Panc1 (cell line): ENCODE results near the gene MEGF10. TPM values are rescaled to one million over a fixed set of nuclear protein-coding genes. Genes with fewer than 3 reads are reported as not detected.

ENCODE experiments used
- ATAC-seq: fragments of 200-7000 bp; cut with Tn5 transposase; 2 replicates; pipeline ENCODE4 v1.9.1; 2020; ENCODE audit warnings: mild to moderate bottlenecking, moderate library complexity
- BruUV-seq: library from RNA; stranded (reverse); fragments of 400-500 nt; replicated peaks from 2 replicates; lab custom pipeline; 2021; lab: Mats Ljungman, UMichigan
- CTCF ChIA-PET: fragments of 300-600 bp; sonication (Branson Sonifier 250); formaldehyde crosslinking; loops from one replicate; lab custom pipeline; 2022; ENCODE audit warnings: antibody characterized with exemption; lab: Charles Lee
- POLR2A ChIA-PET: fragments of 300-600 bp; sonication (Branson Sonifier 250); formaldehyde crosslinking; loops from one replicate; lab custom pipeline; 2022; ENCODE audit warnings: antibody characterized with exemption; lab: Charles Lee
- DNase-seq: peaks from one replicate; pipeline ENCODE4 v3.0.0-alpha.2; 2010; ENCODE audit warnings: low read depth, low spot score
- H3K27ac ChIP-seq: 2 replicates; pipeline ENCODE4 v1.5.1; 2011; ENCODE audit warnings: mild to moderate bottlenecking, low read length, inconsistent platforms
- H3K27me3 ChIP-seq: fragments of 200-500 bp; sonication (Bioruptor generic); 2 replicates; pipeline ENCODE4 v1.6.0; 2014; ENCODE audit warnings: low read length, inconsistent platforms; ENCODE audit not compliant: control insufficient read depth, insufficient read depth
- H3K36me3 ChIP-seq: fragments of 200-500 bp; sonication (Bioruptor generic); 2 replicates; pipeline ENCODE4 v1.5.1; 2014; ENCODE audit warnings: inconsistent platforms, mild to moderate bottlenecking, low read length, moderate library complexity; ENCODE audit not compliant: control insufficient read depth, insufficient read depth
- H3K4me1 ChIP-seq: 2 replicates; pipeline ENCODE4 v1.5.1; 2011; ENCODE audit warnings: inconsistent platforms, mild to moderate bottlenecking, low read length, moderate library complexity; ENCODE audit not compliant: control insufficient read depth, insufficient read depth
- H3K4me3 ChIP-seq, 2 experiments: 2 replicates each; pipeline ENCODE4 v1.5.1; 2011 to 2012; ENCODE audit warnings: low read depth in 2 of 2, low read length in 2 of 2, mild to moderate bottlenecking in 2 of 2, inconsistent platforms in 1 of 2, moderate library complexity in 1 of 2
- H3K9me3 ChIP-seq: fragments of 200-500 bp; sonication (Bioruptor generic); 2 replicates; pipeline ENCODE4 v1.5.1; 2014; ENCODE audit warnings: low read depth, mild to moderate bottlenecking, inconsistent platforms, low read length, moderate library complexity; ENCODE audit not compliant: control insufficient read depth, insufficient read depth
- POLR2AphosphoS5 ChIP-seq: IDR thresholded peaks from 2 replicates; pipeline ENCODE4 v1.6.1; 2012; ENCODE audit warnings: mild to moderate bottlenecking, low read depth, low read length, moderate library complexity
- SIN3A ChIP-seq: IDR thresholded peaks from 2 replicates; pipeline ENCODE4 v1.6.1; 2012; ENCODE audit warnings: low read depth, mild to moderate bottlenecking, low read length, moderate library complexity, borderline replicate concordance; ENCODE audit not compliant: insufficient read depth
- TCF7L2 ChIP-seq: IDR thresholded peaks from 2 replicates; pipeline ENCODE4 v1.6.1; 2011; ENCODE audit warnings: mild to moderate bottlenecking, low read depth, low read length, inconsistent platforms
- in situ Hi-C: cut with HindIII; loops from 2 replicates; pipeline ENCODE4 v1.10.0; 2016; ENCODE audit warnings: low sequenced_read_pairs, low pct_unique_long_range_greater_than_20kb
- intact Hi-C: fragments of 100-400 bp; cut with micrococcal nuclease; formaldehyde crosslinking; loops from one replicate; pipeline ENCODE4 v1.10.0; 2022; ENCODE audit not compliant: unreplicated experiment
- total RNA-seq: library from RNA; stranded (reverse); gene quantifications from one replicate; pipeline ENCODE4 v1.2.1, GENCODE V29; 2021; ENCODE audit not compliant: unreplicated experiment
- TF ChIP-seq, protein P1 (sequence below): fragments of 450-650 bp; IDR thresholded peaks from 2 replicates; pipeline ENCODE4 v1.5.1; 2017; ENCODE audit warnings: mild to moderate bottlenecking
- TF ChIP-seq, protein P2 (sequence below), 2 experiments: IDR thresholded peaks; 2 replicates each; pipeline ENCODE4 v1.6.1; 2011 to 2012; ENCODE audit warnings: low read depth in 2 of 2, control low read depth in 1 of 2, low read length in 1 of 2, mild to moderate bottlenecking in 1 of 2, moderate library complexity in 1 of 2; ENCODE audit not compliant: insufficient read depth in 1 of 2

Gene MEGF10
- total RNA-seq, 1 experiment from 2014 or later = not detected

DNA sequence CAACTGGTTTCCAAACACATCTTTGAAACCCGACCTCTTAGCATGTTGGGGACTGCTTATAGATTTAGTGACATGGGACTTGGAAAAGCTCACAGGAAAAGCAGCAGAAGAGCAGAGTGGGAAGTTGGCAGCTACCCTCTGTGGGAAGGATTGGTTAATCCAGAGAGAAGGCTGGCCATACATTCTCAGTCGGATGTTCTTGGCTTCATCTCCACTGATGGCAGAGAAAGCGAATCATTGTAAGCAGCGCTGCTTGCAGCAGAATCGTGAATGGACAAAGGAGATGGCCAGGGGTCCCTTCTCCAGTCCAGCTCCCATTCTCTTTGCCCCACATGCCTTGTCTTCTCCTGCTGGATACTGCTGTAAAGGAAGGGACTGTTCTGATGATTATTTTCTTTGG is 62.7 kb downstream of the MEGF10 start:
- no peak for DNase-seq
- in situ Hi-C loops (no loop called here), intact Hi-C loops (no loop called here)
- Histone ChIP-seq H3K4me3 (no peak overlapping the region), H3K27ac (no peak overlapping the region), H3K27me3 (no peaks in the 10 kb centered on the region), H3K36me3 (no peaks in the 10 kb centered on the region), H3K4me1 (no peaks in the 10 kb centered on the region), H3K9me3 (no peaks in the 10 kb centered on the region)
- no peak for ATAC-seq
- no TSS peak for BruUV-seq
- TF ChIP-seq TCF7L2 (no peak), POLR2AphosphoS5 (no peak), SIN3A (no peak)
- TF ChIP-seq, protein P1, sequence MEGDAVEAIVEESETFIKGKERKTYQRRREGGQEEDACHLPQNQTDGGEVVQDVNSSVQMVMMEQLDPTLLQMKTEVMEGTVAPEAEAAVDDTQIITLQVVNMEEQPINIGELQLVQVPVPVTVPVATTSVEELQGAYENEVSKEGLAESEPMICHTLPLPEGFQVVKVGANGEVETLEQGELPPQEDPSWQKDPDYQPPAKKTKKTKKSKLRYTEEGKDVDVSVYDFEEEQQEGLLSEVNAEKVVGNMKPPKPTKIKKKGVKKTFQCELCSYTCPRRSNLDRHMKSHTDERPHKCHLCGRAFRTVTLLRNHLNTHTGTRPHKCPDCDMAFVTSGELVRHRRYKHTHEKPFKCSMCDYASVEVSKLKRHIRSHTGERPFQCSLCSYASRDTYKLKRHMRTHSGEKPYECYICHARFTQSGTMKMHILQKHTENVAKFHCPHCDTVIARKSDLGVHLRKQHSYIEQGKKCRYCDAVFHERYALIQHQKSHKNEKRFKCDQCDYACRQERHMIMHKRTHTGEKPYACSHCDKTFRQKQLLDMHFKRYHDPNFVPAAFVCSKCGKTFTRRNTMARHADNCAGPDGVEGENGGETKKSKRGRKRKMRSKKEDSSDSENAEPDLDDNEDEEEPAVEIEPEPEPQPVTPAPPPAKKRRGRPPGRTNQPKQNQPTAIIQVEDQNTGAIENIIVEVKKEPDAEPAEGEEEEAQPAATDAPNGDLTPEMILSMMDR = no peak
- TF ChIP-seq, protein P2, sequence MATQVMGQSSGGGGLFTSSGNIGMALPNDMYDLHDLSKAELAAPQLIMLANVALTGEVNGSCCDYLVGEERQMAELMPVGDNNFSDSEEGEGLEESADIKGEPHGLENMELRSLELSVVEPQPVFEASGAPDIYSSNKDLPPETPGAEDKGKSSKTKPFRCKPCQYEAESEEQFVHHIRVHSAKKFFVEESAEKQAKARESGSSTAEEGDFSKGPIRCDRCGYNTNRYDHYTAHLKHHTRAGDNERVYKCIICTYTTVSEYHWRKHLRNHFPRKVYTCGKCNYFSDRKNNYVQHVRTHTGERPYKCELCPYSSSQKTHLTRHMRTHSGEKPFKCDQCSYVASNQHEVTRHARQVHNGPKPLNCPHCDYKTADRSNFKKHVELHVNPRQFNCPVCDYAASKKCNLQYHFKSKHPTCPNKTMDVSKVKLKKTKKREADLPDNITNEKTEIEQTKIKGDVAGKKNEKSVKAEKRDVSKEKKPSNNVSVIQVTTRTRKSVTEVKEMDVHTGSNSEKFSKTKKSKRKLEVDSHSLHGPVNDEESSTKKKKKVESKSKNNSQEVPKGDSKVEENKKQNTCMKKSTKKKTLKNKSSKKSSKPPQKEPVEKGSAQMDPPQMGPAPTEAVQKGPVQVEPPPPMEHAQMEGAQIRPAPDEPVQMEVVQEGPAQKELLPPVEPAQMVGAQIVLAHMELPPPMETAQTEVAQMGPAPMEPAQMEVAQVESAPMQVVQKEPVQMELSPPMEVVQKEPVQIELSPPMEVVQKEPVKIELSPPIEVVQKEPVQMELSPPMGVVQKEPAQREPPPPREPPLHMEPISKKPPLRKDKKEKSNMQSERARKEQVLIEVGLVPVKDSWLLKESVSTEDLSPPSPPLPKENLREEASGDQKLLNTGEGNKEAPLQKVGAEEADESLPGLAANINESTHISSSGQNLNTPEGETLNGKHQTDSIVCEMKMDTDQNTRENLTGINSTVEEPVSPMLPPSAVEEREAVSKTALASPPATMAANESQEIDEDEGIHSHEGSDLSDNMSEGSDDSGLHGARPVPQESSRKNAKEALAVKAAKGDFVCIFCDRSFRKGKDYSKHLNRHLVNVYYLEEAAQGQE (IDR thresholded peaks at IDR 0.05; ENCODE audit: insufficient read depth in 1 of 2, low read depth in 2 of 2, low read length in 1 of 2) = no peak
- ChIA-PET CTCF (no interaction called here), POLR2A (no interaction called here)

DNA sequence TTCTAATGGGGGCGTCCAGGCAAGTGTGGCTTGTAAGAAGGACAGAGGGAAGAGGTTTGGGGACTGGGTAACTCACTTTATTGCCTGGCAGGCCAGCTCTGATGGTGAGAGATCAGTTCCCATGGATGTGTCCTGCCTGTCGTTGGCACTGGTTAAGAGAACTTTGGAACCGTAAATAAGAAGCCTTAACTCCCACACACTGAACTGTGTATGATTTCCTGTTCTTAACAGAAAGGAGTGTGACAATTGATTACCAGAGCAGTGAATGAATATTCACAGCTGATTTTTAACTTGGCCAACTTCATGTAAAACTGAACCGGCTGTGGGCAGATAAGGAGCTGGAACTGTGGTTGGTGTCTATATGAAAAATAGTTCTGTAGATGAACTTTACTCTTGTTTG is 63.2 kb downstream of the MEGF10 start:
- Histone ChIP-seq H3K27me3 (no peaks in the 10 kb centered on the region), H3K27ac (no peak overlapping the region), H3K4me3 (no peak overlapping the region), H3K36me3 (no peaks in the 10 kb centered on the region), H3K4me1 (no peaks in the 10 kb centered on the region), H3K9me3 (no peaks in the 10 kb centered on the region)
- intact Hi-C loops = no loop called here
- ATAC-seq = no peak
- no peak for DNase-seq
- in situ Hi-C loops = no loop called here
- TF ChIP-seq, protein P2 (IDR thresholded peaks at IDR 0.05; ENCODE audit: insufficient read depth in 1 of 2, low read depth in 2 of 2, low read length in 1 of 2) = no peak
- ChIA-PET POLR2A (no interaction called here), CTCF (no interaction called here)
- BruUV-seq = no TSS peak
